GM12801 (cell line): Measurements from ENCODE around the gene CAMK1D.

Source experiments
- TF ChIP-seq, protein P1 (sequence below): IDR thresholded peaks from one replicate; pipeline ENCODE4 v1.5.1; 2011; ENCODE audit warnings: control low read depth; ENCODE audit not compliant: insufficient read length; ENCODE audit errors: extremely low read depth

CAMK1D gene

DNA sequence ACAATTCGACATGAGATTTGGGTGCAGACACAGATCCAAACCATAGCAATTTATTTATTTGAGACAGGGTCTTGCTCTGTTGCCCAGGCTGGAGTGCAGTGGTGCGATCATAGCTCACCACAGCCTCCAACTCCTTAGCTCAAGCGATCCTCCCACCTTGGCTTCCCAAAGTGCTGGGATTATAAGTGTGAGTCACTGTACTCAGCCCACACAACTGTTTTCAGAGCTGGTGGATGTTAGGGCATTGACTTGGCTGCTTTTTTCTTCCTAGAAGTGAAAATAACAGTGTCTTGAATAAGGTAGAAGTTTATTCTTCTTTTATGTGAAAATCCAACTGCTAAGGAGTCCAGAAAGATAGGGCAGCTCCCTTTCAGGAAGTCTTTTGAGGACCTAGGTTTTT, 520.1 kb downstream of the CAMK1D start:
- TF ChIP-seq, protein P1, sequence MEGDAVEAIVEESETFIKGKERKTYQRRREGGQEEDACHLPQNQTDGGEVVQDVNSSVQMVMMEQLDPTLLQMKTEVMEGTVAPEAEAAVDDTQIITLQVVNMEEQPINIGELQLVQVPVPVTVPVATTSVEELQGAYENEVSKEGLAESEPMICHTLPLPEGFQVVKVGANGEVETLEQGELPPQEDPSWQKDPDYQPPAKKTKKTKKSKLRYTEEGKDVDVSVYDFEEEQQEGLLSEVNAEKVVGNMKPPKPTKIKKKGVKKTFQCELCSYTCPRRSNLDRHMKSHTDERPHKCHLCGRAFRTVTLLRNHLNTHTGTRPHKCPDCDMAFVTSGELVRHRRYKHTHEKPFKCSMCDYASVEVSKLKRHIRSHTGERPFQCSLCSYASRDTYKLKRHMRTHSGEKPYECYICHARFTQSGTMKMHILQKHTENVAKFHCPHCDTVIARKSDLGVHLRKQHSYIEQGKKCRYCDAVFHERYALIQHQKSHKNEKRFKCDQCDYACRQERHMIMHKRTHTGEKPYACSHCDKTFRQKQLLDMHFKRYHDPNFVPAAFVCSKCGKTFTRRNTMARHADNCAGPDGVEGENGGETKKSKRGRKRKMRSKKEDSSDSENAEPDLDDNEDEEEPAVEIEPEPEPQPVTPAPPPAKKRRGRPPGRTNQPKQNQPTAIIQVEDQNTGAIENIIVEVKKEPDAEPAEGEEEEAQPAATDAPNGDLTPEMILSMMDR = no peak

DNA sequence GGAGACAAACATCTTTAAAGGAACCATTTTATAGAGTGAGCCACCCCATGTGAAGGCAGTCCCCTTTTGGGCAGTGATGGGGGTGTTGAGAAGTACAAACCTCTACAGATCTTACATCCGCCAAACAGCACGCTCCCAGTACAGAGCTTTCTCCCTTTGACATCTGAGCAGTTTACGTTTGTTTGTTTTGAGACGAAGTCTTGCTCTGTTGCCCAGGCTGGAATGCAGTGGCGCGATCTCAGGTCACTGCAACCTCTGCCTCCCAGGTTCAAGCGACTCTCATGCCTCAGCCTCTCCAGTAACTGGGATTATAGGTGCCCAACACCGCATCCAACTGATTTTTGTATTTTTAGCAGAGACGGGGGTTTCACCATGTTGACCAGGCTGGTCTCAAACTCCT, 523.2 kb downstream of the CAMK1D start:
- TF ChIP-seq, protein P1 = no peak

DNA sequence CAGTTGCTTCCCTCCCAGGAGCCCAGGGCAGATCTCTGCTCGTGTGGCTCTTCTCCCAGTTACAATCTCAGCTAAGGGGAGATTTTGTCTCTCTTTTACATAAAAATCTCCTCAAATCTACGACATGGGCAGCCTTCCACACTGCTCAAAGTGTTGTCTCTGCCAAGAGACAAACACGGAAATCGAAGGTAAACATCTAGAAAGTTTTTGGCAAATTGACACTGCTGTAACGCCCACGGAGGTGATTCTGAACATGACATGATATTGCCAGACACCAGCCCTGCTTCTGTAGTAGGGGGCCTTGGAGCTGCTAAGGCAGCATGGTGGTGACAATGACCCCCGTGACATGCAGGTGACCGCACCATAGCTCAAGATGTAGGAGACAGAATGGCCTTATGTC, 523.8 kb downstream of the CAMK1D start:
- TF ChIP-seq, protein P1 = no peak

DNA sequence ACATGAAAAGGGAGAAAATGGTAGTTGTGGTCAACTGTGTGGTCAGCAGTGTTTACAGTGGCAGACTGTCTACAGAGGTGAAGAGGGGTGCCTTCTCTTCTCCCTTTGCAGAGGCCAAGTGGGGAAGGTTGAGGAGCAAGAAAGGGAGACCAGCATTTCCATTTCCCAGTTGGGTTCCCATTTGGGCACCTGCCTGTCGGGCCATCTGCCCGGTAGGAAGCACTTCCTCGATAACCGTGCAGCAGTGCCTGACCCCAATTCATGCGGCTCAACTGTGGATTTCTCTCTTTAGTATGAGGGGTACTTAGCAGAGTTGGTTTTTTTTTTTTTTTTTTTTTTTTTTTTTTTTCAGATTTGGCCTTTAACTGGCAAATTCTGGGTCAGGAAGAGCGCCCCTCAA, 525.2 kb downstream of the CAMK1D start:
- TF ChIP-seq, protein P1 = no peak

DNA sequence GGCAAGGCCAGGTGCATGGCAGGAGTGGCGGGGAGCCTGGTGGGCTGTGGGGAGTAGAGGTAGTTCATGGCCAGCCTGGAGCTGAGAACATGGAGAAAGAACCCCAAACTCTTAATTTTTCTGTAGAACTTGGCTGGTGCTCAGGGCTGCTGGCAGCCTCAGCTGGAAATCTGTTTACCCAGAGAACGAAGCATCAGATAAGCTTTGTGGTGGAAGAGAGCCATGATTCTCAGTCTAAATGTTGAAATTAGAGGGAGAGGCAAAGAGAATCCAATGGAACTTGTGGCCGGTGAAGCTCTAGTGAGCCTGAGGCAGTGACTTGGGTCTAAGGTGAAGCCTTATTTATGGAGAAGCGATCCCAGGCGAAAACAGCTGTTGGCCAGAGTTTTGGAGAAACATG, 525.8 kb downstream of the CAMK1D start:
- TF ChIP-seq, protein P1 = no peak

DNA sequence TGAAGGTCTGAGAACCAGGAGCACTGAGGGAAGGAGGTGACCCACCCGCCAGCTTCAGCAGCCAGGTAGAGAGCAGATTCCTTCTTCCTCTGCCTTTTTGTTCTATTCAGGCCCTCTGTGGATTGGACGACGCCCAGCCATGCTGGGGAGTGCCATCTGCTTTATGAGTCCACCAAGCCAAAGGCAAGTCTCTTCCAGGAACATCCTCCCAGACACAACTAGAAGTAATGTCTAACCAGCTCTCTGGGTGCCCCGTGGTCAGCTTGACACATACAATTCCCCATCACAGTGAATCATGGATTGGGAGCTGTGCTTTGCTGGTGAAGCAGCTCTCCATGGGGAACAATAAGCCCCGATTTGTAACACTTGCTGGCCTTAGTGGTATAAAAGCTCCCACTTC, 526.9 kb downstream of the CAMK1D start:
- TF ChIP-seq, protein P1 = no peak

DNA sequence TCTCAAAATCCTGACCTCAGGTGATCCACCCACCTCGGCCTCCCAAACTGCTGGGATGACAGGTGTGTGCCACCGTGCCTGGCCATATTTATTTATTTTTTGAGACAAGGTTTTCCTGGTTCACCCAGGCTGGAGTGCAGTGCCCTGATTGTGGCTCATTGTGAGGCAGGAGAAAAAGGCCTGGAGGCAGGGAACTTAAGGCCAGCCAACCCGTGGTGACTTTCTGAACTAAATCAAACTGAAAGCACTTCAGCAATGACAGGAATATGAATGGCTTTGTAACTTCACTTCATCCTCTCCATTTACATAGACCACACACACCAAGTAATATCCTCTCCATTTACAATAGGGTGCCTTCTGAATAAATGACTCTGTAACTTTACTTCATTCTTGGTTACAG, 527.8 kb downstream of the CAMK1D start:
- TF ChIP-seq, protein P1 = no peak

DNA sequence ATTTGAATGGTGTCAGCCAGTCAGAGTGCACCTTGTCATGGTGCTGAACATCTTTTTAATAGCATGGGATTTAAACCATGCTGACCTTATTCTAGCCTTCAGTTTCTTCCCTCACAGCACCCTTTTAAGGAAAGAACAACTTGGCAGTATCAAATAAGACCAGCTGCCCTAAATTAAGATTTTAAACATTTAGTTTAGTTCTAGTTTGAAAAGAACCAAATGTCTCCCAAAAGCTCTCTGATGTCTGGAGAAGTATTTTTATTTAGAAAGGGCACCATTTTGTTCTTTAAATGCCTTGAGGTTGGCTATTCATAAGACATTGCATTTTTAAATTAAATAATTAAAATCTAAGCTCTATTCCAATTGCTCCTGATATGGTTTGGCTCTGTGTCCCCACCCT, 531.1 kb downstream of the CAMK1D start:
- TF ChIP-seq, protein P1 = no peak
